ENCODE measurements around the gene ZNF692.

GRCh38 chr1:248843687-248844086, 15.2 kb downstream of the ZNF692 start:
- TF ChIP-seq EZH2 (IDR thresholded peaks at IDR 0.05; ENCODE audit: low read length): no peak
- TF ChIP-seq, protein P1, sequence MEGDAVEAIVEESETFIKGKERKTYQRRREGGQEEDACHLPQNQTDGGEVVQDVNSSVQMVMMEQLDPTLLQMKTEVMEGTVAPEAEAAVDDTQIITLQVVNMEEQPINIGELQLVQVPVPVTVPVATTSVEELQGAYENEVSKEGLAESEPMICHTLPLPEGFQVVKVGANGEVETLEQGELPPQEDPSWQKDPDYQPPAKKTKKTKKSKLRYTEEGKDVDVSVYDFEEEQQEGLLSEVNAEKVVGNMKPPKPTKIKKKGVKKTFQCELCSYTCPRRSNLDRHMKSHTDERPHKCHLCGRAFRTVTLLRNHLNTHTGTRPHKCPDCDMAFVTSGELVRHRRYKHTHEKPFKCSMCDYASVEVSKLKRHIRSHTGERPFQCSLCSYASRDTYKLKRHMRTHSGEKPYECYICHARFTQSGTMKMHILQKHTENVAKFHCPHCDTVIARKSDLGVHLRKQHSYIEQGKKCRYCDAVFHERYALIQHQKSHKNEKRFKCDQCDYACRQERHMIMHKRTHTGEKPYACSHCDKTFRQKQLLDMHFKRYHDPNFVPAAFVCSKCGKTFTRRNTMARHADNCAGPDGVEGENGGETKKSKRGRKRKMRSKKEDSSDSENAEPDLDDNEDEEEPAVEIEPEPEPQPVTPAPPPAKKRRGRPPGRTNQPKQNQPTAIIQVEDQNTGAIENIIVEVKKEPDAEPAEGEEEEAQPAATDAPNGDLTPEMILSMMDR (optimal IDR thresholded peaks at IDR 0.05 in 1 of 3, IDR thresholded peaks at IDR 0.05 in 1 of 3, conservative IDR thresholded peaks at IDR 0.05 in 1 of 3; ENCODE audit: extremely low read depth in 1 of 3, insufficient read depth in 2 of 3, low read length in 3 of 3): no peak

Measured in keratinocyte (primary cell).